ENCODE results near the gene LRG1. TPM values are rescaled to one million over a fixed set of nuclear protein-coding genes. Genes with fewer than 3 reads are reported as not detected.

The LRG1 gene
- total and polyA plus RNA-seq, 2 experiments from 2014 or later = 0.21 to 0.45 TPM

- no peak overlapping the region for H3K27ac Mint-ChIP-seq
- H3K4me1 Mint-ChIP-seq = no peaks in the 10 kb centered on the region
- no peak for DNase-seq (ENCODE audit: low spot score)
- H3K79me2 ChIP-seq (replicated peaks; ENCODE audit: insufficient read depth) = no peaks in the 10 kb centered on the region
- H3K36me3 ChIP-seq (ENCODE audit: insufficient read depth) = peaks cover 10% of the 10 kb centered on the region; the same call in 1 of the 2 replicates
- H3K36me3 Mint-ChIP-seq (ENCODE audit: low read depth) = peaks cover 29% of the 10 kb centered on the region
- H3K4me1 ChIP-seq (ENCODE audit: insufficient read depth) = no peaks in the 10 kb centered on the region
- no peak for ATAC-seq
- no peaks in the 10 kb centered on the region for H3F3A ChIP-seq (replicated peaks; ENCODE audit: low read depth)
- TF ChIP-seq, protein P1, sequence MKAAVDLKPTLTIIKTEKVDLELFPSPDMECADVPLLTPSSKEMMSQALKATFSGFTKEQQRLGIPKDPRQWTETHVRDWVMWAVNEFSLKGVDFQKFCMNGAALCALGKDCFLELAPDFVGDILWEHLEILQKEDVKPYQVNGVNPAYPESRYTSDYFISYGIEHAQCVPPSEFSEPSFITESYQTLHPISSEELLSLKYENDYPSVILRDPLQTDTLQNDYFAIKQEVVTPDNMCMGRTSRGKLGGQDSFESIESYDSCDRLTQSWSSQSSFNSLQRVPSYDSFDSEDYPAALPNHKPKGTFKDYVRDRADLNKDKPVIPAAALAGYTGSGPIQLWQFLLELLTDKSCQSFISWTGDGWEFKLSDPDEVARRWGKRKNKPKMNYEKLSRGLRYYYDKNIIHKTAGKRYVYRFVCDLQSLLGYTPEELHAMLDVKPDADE (IDR thresholded peaks at IDR 0.05) = no peak
- TF ChIP-seq POLR2AphosphoS5 (IDR thresholded peaks at IDR 0.05; ENCODE audit: low read depth) = no peak
- no peak for TF ChIP-seq CTCF (conservative IDR thresholded peaks at IDR 0.05; ENCODE audit: low read depth in 2 of 2)
- TF ChIP-seq, protein P2, sequence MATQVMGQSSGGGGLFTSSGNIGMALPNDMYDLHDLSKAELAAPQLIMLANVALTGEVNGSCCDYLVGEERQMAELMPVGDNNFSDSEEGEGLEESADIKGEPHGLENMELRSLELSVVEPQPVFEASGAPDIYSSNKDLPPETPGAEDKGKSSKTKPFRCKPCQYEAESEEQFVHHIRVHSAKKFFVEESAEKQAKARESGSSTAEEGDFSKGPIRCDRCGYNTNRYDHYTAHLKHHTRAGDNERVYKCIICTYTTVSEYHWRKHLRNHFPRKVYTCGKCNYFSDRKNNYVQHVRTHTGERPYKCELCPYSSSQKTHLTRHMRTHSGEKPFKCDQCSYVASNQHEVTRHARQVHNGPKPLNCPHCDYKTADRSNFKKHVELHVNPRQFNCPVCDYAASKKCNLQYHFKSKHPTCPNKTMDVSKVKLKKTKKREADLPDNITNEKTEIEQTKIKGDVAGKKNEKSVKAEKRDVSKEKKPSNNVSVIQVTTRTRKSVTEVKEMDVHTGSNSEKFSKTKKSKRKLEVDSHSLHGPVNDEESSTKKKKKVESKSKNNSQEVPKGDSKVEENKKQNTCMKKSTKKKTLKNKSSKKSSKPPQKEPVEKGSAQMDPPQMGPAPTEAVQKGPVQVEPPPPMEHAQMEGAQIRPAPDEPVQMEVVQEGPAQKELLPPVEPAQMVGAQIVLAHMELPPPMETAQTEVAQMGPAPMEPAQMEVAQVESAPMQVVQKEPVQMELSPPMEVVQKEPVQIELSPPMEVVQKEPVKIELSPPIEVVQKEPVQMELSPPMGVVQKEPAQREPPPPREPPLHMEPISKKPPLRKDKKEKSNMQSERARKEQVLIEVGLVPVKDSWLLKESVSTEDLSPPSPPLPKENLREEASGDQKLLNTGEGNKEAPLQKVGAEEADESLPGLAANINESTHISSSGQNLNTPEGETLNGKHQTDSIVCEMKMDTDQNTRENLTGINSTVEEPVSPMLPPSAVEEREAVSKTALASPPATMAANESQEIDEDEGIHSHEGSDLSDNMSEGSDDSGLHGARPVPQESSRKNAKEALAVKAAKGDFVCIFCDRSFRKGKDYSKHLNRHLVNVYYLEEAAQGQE (IDR thresholded peaks at IDR 0.05; ENCODE audit: unreplicated experiment) = no peak
- TF ChIP-seq ZNF462 (CRISPR knock-in tag; IDR thresholded peaks at IDR 0.05) = no peak
- no peak for TF ChIP-seq EZH2phosphoT487 (IDR thresholded peaks at IDR 0.05; ENCODE audit: unreplicated experiment)
- TF ChIP-seq NANOG (IDR thresholded peaks at IDR 0.05; ENCODE audit: borderline replicate concordance) = no peak
- TF ChIP-seq CREB1 (CRISPR knock-in tag; IDR thresholded peaks at IDR 0.05; ENCODE audit: low read depth) = no peak
- TF ChIP-seq JUNB (IDR thresholded peaks at IDR 0.05; ENCODE audit: unreplicated experiment) = no peak
- no peak for TF ChIP-seq ZNF331 (CRISPR knock-in tag; IDR thresholded peaks at IDR 0.05; ENCODE audit: low read depth)
- no peak for TF ChIP-seq STAT1 (IDR thresholded peaks at IDR 0.05; ENCODE audit: unreplicated experiment)
- TF ChIP-seq ZNF114 (CRISPR knock-in tag; IDR thresholded peaks at IDR 0.05) = no peak
- TF ChIP-seq EZH2 (IDR thresholded peaks at IDR 0.05; ENCODE audit: low read depth, unreplicated experiment) = no peak
- H3K27ac ChIP-seq (ENCODE audit: low read depth) = no peak overlapping the region
- H4K20me1 ChIP-seq (replicated peaks; ENCODE audit: insufficient read depth) = no peaks in the 10 kb centered on the region; the same call in 1 of the 2 replicates
- H3K4me3 Mint-ChIP-seq = no peak overlapping the region
- H3K27me3 ChIP-seq (ENCODE audit: insufficient read depth) = no peaks in the 10 kb centered on the region
- H3K9me3 Mint-ChIP-seq = no peaks in the 10 kb centered on the region
- no peak overlapping the region for H3K4me2 ChIP-seq
- peaks cover 8% of the 10 kb centered on the region for H3K27me3 Mint-ChIP-seq (ENCODE audit: insufficient read depth, low read depth, poor library complexity)
- no peak overlapping the region for H2AFZ ChIP-seq
- no peak overlapping the region for H3K4me3 ChIP-seq
- no peaks in the 10 kb centered on the region for H3K9me2 ChIP-seq (ENCODE audit: insufficient read depth)
These were observed 41.1 kb downstream of the LRG1 start for GRCh38 chr19:4498694-4499093.

Measured in GM23338 (cell line).